MCF 10A (cell line): ENCODE data around the gene FKBP8. TPM values are rescaled to one million over a fixed set of nuclear protein-coding genes. Genes with fewer than 3 reads are reported as not detected.
"Not testable (repeated sequence)": the region's sequence is repeated elsewhere in the genome, so short reads cannot be mapped to it uniquely, and the experiment has no call there.

Experiments
- BruUV-seq: library from RNA; stranded (reverse); fragments of 400-500 nt; replicated peaks from 2 replicates; lab custom pipeline; 2021; lab: Mats Ljungman, UMichigan
- CTCF ChIA-PET: fragments of 300-600 bp; sonication (Branson Sonifier 250); formaldehyde crosslinking; extraction: SDS; loops from one replicate; lab custom pipeline; 2021; ENCODE audit warnings: antibody characterized with exemption, inconsistent platforms; lab: Yijun Ruan, JAX
- POLR2A ChIA-PET: fragments of 300-600, 350-650 bp; sonication (Branson Sonifier 250); formaldehyde crosslinking; extraction: SDS; loops from one replicate; lab custom pipeline; 2020; ENCODE audit warnings: antibody characterized with exemption, inconsistent platforms; lab: Yijun Ruan, JAX
- DNase-seq: peaks from one replicate; pipeline ENCODE4 v3.0.0-alpha.2; 2018; ENCODE audit not compliant: unreplicated experiment
- H3K27ac Mint-ChIP-seq: one replicate; pipeline ENCODE4 v1.8.0; 2022; ENCODE audit warnings: mild to moderate bottlenecking, low read depth, mixed read lengths; ENCODE audit not compliant: unreplicated experiment
- H3K27me3 Mint-ChIP-seq: one replicate; pipeline ENCODE4 v1.8.0; 2022; ENCODE audit warnings: mixed read lengths; ENCODE audit not compliant: insufficient read depth, unreplicated experiment
- H3K36me3 Mint-ChIP-seq: one replicate; pipeline ENCODE4 v1.8.0; 2022; ENCODE audit warnings: mild to moderate bottlenecking, moderate library complexity, mixed read lengths; ENCODE audit not compliant: insufficient read depth, unreplicated experiment
- H3K4me1 Mint-ChIP-seq: one replicate; pipeline ENCODE4 v1.8.0; 2022; ENCODE audit warnings: mixed read lengths; ENCODE audit not compliant: insufficient read depth, unreplicated experiment
- H3K4me3 Mint-ChIP-seq: one replicate; pipeline ENCODE4 v1.8.0; 2022; ENCODE audit warnings: mild to moderate bottlenecking, moderate library complexity, mixed read lengths; ENCODE audit not compliant: unreplicated experiment
- H3K9me3 Mint-ChIP-seq: one replicate; pipeline ENCODE4 v1.8.0; 2022; ENCODE audit warnings: mixed read lengths; ENCODE audit not compliant: unreplicated experiment
- intact Hi-C: fragments of 100-400 bp; cut with micrococcal nuclease; formaldehyde crosslinking; loops from 2 replicates; pipeline ENCODE4 v1.14.1; 2022
- total RNA-seq: library from RNA; stranded (reverse); gene quantifications from 2 replicates; pipeline ENCODE4 v1.2.3, GENCODE V29; 2022
- TF ChIP-seq, protein P1 (sequence below): fragments of 200-600 bp; IDR thresholded peaks from one replicate; pipeline ENCODE4 v1.8.0; 2022; ENCODE audit warnings: antibody characterized with exemption, mild to moderate bottlenecking; ENCODE audit not compliant: unreplicated experiment

The FKBP8 gene
- total RNA-seq, 1 experiment from 2014 or later: 154 TPM

DNA sequence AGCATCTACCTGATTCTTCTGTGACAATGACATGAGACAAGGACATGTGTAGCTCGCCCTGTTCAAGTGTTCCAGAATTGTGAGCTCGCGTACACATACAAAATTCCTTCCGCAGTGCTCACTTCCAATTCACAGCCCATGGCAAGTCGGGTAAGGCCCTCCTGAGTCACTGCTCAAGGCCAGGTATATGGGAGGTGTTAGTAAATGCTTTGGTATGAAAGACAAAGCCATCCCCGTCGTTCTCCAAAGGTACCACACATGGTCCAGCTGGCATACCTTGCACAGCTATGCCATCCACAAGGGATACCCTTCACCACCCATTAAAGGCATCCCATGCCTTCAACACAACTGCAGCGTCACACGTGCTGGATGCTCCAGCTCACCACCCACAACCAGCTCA is 17.1 kb downstream of the FKBP8 start:
- DNase-seq: peak; percentile 41
- Mint-ChIP-seq H3K9me3 (no peaks in the 10 kb centered on the region), H3K4me3 (no peak overlapping the region), H3K4me1 (peaks cover 7% of the 10 kb centered on the region), H3K27me3 (no peaks in the 10 kb centered on the region), H3K36me3 (peaks cover 7% of the 10 kb centered on the region), H3K27ac (no peak overlapping the region)
- intact Hi-C loops: no loop called here
- TF ChIP-seq, protein P1, sequence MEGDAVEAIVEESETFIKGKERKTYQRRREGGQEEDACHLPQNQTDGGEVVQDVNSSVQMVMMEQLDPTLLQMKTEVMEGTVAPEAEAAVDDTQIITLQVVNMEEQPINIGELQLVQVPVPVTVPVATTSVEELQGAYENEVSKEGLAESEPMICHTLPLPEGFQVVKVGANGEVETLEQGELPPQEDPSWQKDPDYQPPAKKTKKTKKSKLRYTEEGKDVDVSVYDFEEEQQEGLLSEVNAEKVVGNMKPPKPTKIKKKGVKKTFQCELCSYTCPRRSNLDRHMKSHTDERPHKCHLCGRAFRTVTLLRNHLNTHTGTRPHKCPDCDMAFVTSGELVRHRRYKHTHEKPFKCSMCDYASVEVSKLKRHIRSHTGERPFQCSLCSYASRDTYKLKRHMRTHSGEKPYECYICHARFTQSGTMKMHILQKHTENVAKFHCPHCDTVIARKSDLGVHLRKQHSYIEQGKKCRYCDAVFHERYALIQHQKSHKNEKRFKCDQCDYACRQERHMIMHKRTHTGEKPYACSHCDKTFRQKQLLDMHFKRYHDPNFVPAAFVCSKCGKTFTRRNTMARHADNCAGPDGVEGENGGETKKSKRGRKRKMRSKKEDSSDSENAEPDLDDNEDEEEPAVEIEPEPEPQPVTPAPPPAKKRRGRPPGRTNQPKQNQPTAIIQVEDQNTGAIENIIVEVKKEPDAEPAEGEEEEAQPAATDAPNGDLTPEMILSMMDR: no peak
- no TSS peak for BruUV-seq
- POLR2A ChIA-PET: interaction anchor here (0.6 to 3.6 kb wide), 7 partner anchors 9 to 306 kb away, joined by 3 to 15 read pairs (median 7); partner anchors contain the start of genes FKBP8, KXD1, UBA52 and UPF1
- CTCF ChIA-PET: interaction anchor here (0.7 to 1.7 kb wide), 4 partner anchors 21 to 469 kb away, joined by 3 to 7 read pairs (median 4); no protein-coding TSS in a partner anchor

DNA sequence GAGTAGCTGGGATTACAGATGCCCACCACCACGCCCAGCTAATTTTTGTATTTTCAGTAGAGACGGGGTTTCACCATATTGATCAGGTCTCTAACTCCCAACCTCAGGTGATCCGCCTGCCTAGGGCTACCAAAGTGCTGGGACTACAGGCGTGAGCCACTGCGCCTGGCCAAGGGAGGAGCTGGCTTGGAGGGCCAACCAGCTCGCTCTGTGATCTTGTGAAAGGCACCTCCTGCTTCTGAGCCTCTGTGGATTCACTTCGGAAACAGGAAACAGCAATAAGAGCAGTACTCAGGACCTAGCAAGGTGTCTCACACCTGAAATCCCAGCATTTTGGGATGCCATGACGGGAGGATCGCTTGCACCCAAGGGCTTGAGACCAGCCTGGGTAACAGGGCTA is 19.5 kb downstream of the FKBP8 start:
- Mint-ChIP-seq H3K9me3 (no peaks in the 10 kb centered on the region), H3K4me1 (peaks cover 15% of the 10 kb centered on the region), H3K4me3 (no peak overlapping the region), H3K27ac (no peak overlapping the region), H3K36me3 (no peaks in the 10 kb centered on the region), H3K27me3 (no peaks in the 10 kb centered on the region)
- TF ChIP-seq, protein P1: no peak
- intact Hi-C loops: loop anchor here (5.0 kb wide), 2 partner anchors 37 to 72 kb away; no protein-coding TSS in a partner anchor
- ChIA-PET CTCF (interaction anchor here (0.6 to 0.8 kb wide), 2 partner anchors 39 to 284 kb away, joined by 3 read pairs; no protein-coding TSS in a partner anchor), POLR2A (interaction anchor here (0.6 to 4.6 kb wide), 4 partner anchors 8 to 242 kb away, joined by 3 to 63 read pairs (median 5); partner anchors contain the start of genes JUND and UBA52)
- BruUV-seq: no TSS peak
- no peak for DNase-seq

DNA sequence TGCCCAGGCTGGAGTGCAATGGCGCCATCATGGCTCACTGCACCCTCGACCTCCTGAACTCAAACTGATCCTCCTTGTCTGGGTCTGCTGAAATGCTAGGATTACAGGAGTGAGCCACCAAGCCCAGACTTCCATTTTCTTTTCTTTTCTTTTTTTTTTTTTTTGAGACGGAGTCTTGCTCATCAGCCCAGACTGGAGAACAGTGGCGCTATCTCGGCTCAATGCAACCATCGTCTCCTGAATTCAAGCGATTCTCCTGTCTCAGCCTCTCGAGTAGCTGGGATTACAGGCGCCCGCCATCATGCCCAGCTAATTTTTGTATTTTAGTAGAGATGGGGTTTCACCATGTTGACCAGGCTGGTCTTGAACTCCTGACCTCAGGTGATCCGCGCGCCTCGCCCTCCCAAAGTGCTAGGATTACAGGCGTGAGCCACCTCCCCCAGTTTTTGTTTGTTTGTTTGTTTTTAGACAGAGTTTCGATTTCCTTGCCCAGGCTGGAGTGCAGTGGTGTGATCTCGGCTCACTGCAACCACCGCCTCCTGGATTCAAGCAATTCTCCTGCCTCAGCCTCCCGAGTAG is 20.4 kb downstream of the FKBP8 start:
- not testable (repeated sequence) for DNase-seq, H3K36me3 Mint-ChIP-seq, H3K27me3 Mint-ChIP-seq, H3K9me3 Mint-ChIP-seq
- CTCF ChIA-PET: interaction anchor here (1.3 to 4.9 kb wide), 4 partner anchors 49 to 64 kb away, joined by 3 to 24 read pairs (median 7); partner anchors contain the start of genes REX1BD and UBA52
- TSS peak; percentile 34 for BruUV-seq
- Mint-ChIP-seq H3K4me1 (peaks cover 15% of the 10 kb centered on the region), H3K4me3 (peak overlapping the region; percentile 89), H3K27ac (peak overlapping the region; percentile 83)
- intact Hi-C loops: loop anchor here (1.0 to 5.0 kb wide), 5 partner anchors 34 to 71 kb away; partner anchors contain the start of genes KXD1, REX1BD and UBA52
- POLR2A ChIA-PET: interaction anchor here (0.6 to 6.0 kb wide), 11 partner anchors 9 to 243 kb away, joined by 3 to 71 read pairs (median 13); partner anchors contain the start of genes FKBP8, JUND, KXD1 and REX1BD

DNA sequence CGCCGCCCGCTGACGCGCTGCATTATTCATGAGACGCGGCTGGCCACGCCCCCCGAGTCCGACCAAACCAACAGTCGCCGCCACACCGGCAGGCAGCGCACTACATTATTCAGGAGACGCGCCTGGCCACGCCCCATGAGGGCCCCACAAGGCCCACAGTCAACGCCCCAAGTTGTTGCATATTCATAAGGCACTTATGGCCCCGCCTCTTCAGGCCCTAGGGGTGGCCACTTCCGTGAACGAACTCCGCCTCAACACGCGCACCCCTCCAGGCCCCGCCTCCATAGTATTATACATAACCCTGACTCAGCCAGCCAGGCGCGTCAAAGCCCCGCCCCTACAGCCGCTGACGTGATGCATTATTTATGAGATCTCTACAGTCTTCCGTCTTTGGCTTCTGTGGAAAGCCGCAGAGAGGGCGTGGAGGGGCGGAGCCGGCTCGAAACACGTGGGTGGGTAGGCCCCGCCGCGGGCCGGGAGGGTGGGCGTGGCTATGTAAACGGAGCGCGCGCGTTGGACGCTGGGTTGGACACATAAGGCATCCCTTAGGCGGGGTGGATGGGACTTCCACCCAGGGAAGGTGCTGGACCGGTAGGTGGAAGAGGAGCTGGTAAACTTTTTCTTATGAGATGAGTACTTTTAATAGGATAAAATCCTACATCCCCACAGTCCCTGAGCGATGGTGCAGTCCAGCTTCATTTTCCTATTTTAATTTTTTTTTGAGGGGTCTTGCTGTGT is 21.1 kb downstream of the FKBP8 start:
- Mint-ChIP-seq H3K4me1 (peaks cover 15% of the 10 kb centered on the region), H3K27me3 (no peaks in the 10 kb centered on the region), H3K4me3 (peak overlapping the region; percentile 89), H3K36me3 (no peaks in the 10 kb centered on the region), H3K27ac (peak overlapping the region; percentile 83), H3K9me3 (no peaks in the 10 kb centered on the region)
- ChIA-PET CTCF (interaction anchor here (0.6 to 4.9 kb wide), 7 partner anchors 50 to 172 kb away, joined by 3 to 24 read pairs (median 3); partner anchors contain the start of genes REX1BD and UBA52), POLR2A (interaction anchor here (0.6 to 6.0 kb wide), 14 partner anchors 10 to 590 kb away, joined by 3 to 71 read pairs (median 6); partner anchors contain the start of genes CCDC124, COPE, DDX49 and FKBP8)
- BruUV-seq: no TSS peak
- peak; percentile 100 for DNase-seq
- intact Hi-C loops: loop anchor here (1.0 to 5.0 kb wide), 5 partner anchors 35 to 70 kb away; partner anchors contain the start of genes KXD1, REX1BD and UBA52
- TF ChIP-seq, protein P1: no peak
